H1 (cell line): ENCODE measurements around the gene SSR1. TPM values are rescaled to one million over a fixed set of nuclear protein-coding genes. Genes with fewer than 3 reads are reported as not detected.

Experiments used
- ASH2L ChIP-seq: fragments of 200-600, 300-600 bp; sonication (generic); IDR thresholded peaks from one replicate; pipeline ENCODE4 v1.7.1; 2017; ENCODE audit warnings: low read length
- CEBPB ChIP-seq: IDR thresholded peaks from 2 replicates; pipeline ENCODE4 v1.6.1; 2012; ENCODE audit warnings: low read depth, low read length
- GTF2F1 ChIP-seq: IDR thresholded peaks from 2 replicates; pipeline ENCODE4 v1.6.1; 2012; ENCODE audit warnings: low read depth, low read length, improper control_type of control experiment, borderline replicate concordance
- KDM1A ChIP-seq: fragments of 200-600, 300-600 bp; sonication (generic); IDR thresholded peaks from 2 replicates; pipeline ENCODE4 v1.7.1; 2016; ENCODE audit warnings: mild to moderate bottlenecking, low read length, borderline replicate concordance
- SIN3A ChIP-seq, 2 experiments: IDR thresholded peaks in 1 of 2; conservative IDR thresholded peaks in 1 of 2; 2 replicates each; pipeline ENCODE4 v1.6.1; 2011 to 2012; ENCODE audit warnings: low read length in 2 of 2, improper control_type of control experiment in 1 of 2, low read depth in 1 of 2, mild to moderate bottlenecking in 1 of 2
- TAF1 ChIP-seq: IDR thresholded peaks from 2 replicates; pipeline ENCODE4 v1.6.1; 2011; ENCODE audit warnings: mild to moderate bottlenecking, low read depth, low read length
- TCF12 ChIP-seq: IDR thresholded peaks from 2 replicates; pipeline ENCODE4 v1.6.1; 2011; ENCODE audit warnings: low read depth, mild to moderate bottlenecking, low read length
- polyA plus RNA-seq, 7 experiments: library from polyadenylated mRNA; depleted of rRNA in 3 of 7; stranded (reverse) in 5 of 7; unstranded in 2 of 7; fragments of >200 nt in 5 of 7; fragments of 200-250 nt in 2 of 7; gene quantifications; 1 replicate in 5 of 7; 2 replicates in 1 of 7; 4 replicates in 1 of 7; pipeline versions ENCODE4 v1.2.1 to v1.2.3, GENCODE V29; 2011 to 2013; ENCODE audit warnings: missing spikeins in 2 of 7, mixed read lengths in 2 of 7
- total RNA-seq: library from RNA; stranded (reverse); fragmentation: NEBNext Ultra II Directional; extraction: Animal tissue kit (Norgen Biotek cat#: 25700); gene quantifications from 2 replicates; pipeline ENCODE4 v1.2.1, GENCODE V29; 2021
- TF ChIP-seq, protein P1 (sequence below): fragments of 300-600 bp; sonication (generic); IDR thresholded peaks from 2 replicates; pipeline ENCODE4 v1.7.1; 2012; ENCODE audit warnings: low read length, moderate library complexity, mild to moderate bottlenecking, inconsistent platforms; ENCODE audit not compliant: insufficient replicate concordance
- TF ChIP-seq, protein P2 (sequence below): IDR thresholded peaks from 2 replicates; pipeline ENCODE4 v1.6.1; 2011; ENCODE audit warnings: low read length, improper control_type of control experiment

SSR1 gene
- total and polyA plus RNA-seq, 2 of the 8 experiments (the other 6 are each of a cell fraction or from before 2014, with no cell fraction given) = 26.6 to 117 TPM

DNA sequence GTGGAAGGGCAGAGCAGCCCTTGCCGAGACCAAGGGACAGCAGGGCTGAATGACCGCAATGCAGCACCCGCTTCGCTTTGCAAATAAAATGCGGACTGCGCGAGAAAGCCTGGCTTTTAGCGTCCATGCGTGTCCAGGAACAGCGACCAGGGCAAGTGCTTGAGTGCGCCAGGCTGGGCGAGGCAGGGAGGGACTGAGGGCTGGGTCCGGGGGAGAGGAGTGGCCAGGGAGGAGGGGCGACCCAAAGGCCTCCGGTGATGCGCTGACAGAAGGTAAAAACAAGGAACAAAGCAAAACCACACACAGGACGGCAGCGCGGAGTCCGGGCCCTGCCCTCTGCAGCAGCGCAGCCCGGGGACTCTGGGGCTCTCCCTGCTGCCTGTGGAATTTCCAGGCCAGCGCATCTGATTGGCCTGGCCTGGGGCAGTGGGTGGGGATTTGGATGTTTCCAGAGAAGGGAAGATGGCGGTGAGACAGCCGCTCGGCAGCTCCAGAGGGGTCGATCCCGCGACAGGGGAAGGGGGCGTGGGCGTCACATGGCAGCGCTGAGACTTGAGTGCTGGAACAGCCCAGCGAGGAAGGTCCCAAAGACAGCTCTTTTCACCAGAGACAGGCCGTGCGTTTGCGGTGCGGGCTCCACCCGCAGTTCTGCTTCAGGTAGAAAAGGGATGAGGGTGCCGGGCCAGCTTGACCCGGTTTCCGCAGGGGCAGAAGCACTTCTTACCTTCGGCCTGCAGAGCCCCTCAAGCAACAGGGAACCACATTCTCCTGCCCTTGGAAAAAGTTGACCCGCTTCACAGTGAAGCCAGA is 51.8 kb downstream of the SSR1 start (continued):
- TF ChIP-seq, protein P1, sequence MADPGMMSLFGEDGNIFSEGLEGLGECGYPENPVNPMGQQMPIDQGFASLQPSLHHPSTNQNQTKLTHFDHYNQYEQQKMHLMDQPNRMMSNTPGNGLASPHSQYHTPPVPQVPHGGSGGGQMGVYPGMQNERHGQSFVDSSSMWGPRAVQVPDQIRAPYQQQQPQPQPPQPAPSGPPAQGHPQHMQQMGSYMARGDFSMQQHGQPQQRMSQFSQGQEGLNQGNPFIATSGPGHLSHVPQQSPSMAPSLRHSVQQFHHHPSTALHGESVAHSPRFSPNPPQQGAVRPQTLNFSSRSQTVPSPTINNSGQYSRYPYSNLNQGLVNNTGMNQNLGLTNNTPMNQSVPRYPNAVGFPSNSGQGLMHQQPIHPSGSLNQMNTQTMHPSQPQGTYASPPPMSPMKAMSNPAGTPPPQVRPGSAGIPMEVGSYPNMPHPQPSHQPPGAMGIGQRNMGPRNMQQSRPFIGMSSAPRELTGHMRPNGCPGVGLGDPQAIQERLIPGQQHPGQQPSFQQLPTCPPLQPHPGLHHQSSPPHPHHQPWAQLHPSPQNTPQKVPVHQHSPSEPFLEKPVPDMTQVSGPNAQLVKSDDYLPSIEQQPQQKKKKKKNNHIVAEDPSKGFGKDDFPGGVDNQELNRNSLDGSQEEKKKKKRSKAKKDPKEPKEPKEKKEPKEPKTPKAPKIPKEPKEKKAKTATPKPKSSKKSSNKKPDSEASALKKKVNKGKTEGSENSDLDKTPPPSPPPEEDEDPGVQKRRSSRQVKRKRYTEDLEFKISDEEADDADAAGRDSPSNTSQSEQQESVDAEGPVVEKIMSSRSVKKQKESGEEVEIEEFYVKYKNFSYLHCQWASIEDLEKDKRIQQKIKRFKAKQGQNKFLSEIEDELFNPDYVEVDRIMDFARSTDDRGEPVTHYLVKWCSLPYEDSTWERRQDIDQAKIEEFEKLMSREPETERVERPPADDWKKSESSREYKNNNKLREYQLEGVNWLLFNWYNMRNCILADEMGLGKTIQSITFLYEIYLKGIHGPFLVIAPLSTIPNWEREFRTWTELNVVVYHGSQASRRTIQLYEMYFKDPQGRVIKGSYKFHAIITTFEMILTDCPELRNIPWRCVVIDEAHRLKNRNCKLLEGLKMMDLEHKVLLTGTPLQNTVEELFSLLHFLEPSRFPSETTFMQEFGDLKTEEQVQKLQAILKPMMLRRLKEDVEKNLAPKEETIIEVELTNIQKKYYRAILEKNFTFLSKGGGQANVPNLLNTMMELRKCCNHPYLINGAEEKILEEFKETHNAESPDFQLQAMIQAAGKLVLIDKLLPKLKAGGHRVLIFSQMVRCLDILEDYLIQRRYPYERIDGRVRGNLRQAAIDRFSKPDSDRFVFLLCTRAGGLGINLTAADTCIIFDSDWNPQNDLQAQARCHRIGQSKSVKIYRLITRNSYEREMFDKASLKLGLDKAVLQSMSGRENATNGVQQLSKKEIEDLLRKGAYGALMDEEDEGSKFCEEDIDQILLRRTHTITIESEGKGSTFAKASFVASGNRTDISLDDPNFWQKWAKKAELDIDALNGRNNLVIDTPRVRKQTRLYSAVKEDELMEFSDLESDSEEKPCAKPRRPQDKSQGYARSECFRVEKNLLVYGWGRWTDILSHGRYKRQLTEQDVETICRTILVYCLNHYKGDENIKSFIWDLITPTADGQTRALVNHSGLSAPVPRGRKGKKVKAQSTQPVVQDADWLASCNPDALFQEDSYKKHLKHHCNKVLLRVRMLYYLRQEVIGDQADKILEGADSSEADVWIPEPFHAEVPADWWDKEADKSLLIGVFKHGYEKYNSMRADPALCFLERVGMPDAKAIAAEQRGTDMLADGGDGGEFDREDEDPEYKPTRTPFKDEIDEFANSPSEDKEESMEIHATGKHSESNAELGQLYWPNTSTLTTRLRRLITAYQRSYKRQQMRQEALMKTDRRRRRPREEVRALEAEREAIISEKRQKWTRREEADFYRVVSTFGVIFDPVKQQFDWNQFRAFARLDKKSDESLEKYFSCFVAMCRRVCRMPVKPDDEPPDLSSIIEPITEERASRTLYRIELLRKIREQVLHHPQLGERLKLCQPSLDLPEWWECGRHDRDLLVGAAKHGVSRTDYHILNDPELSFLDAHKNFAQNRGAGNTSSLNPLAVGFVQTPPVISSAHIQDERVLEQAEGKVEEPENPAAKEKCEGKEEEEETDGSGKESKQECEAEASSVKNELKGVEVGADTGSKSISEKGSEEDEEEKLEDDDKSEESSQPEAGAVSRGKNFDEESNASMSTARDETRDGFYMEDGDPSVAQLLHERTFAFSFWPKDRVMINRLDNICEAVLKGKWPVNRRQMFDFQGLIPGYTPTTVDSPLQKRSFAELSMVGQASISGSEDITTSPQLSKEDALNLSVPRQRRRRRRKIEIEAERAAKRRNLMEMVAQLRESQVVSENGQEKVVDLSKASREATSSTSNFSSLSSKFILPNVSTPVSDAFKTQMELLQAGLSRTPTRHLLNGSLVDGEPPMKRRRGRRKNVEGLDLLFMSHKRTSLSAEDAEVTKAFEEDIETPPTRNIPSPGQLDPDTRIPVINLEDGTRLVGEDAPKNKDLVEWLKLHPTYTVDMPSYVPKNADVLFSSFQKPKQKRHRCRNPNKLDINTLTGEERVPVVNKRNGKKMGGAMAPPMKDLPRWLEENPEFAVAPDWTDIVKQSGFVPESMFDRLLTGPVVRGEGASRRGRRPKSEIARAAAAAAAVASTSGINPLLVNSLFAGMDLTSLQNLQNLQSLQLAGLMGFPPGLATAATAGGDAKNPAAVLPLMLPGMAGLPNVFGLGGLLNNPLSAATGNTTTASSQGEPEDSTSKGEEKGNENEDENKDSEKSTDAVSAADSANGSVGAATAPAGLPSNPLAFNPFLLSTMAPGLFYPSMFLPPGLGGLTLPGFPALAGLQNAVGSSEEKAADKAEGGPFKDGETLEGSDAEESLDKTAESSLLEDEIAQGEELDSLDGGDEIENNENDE = no peak
- TF ChIP-seq KDM1A (no peak), GTF2F1 (0 out of 2 replicates have a peak, but pooled peaks have one; percentile 48), TCF12 (no peak), ASH2L (no peak), TAF1 (peak; percentile 70; the same call in 1 of the 2 replicates), SIN3A (conservative IDR thresholded peaks at IDR 0.05 in 1 of 2, IDR thresholded peaks at IDR 0.05 in 1 of 2; ENCODE audit: low read depth in 1 of 2, low read length in 2 of 2) (no peak; a peak in 1 of 4 replicates), CEBPB (no peak)
- TF ChIP-seq, protein P2, sequence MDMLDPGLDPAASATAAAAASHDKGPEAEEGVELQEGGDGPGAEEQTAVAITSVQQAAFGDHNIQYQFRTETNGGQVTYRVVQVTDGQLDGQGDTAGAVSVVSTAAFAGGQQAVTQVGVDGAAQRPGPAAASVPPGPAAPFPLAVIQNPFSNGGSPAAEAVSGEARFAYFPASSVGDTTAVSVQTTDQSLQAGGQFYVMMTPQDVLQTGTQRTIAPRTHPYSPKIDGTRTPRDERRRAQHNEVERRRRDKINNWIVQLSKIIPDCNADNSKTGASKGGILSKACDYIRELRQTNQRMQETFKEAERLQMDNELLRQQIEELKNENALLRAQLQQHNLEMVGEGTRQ = peak; percentile 7; the same call in 1 of the 2 replicates
